C4-2B (cell line): ENCODE results near the gene GGCX.

ENCODE experiments used
- CTCF ChIP-seq: fragments of 450-650 bp; conservative IDR thresholded peaks from 2 replicates; pipeline ENCODE4 v1.5.1; 2017; ENCODE audit warnings: mild to moderate bottlenecking
- ZFX ChIP-seq: fragments of 450-650 bp; IDR thresholded peaks from 2 replicates; pipeline ENCODE4 v1.6.1; 2017

DNA sequence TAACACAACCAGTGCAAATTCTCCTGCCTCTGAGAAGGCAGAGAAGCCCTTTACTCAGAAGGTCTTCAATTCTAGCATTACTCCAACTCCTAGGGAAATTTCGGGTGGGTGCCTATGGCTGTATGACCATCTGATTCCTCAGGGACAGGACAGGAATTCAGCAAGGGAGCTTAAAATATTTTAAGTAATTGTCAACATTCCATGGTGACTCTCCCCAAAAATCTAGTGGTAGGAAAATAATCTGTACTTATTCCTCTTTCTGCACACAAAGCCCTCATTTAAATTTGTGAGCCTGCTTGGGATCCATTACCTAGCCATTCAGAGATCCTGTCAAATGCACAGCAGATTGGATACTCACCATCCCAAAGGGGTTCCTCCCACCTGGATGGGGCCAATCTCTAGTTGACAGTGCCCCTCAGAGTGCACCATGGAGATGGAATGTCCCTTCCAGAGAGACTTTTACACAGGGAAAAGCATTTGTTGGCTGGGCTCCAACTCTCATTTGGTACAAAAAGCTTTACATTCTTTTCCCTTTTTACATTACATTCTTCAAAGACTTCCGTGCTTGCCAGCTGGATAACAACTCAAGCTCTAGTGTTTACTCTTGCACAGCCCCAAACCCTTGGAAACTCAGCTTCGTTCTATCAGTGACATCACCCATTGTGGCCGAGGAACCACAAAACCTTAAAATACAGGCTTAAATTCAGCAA, 44.3 kb upstream of the GGCX start:
- no peak for TF ChIP-seq CTCF
- no peak for TF ChIP-seq ZFX
